ENCODE data around the gene UBXN11. TPM values are rescaled to one million over a fixed set of nuclear protein-coding genes. Genes with fewer than 3 reads are reported as not detected.
A peak's percentile ranks its signal among the peaks of the same experiment; 100 is the strongest.

The UBXN11 gene
- total and polyA plus RNA-seq, 2 of the 13 experiments (the other 11 are each of a cell fraction or from before 2014, with no cell fraction given): 9.3 to 10.4 TPM

DNA sequence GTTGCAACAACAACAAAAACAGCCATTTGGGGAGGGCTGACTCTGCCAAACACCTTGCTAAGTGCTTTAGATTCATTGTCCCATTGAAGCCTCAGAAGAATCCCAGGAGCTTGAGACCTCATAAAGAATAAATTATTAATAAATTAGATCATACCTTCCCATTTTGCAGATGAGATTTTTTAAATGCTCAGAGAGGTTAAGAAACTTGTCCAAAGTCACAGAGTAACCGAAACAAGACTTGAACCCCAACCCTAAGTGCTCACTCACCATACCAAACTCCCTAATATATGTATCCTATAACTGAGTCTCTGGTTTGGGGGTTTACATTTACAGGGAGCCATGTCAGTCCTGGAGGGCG lies 43.9 kb upstream of the UBXN11 start (continued):
- TF ChIP-seq ZNF407 (CRISPR knock-in tag; IDR thresholded peaks at IDR 0.05; ENCODE audit: not compliant biosample characterization): no peak
- TF ChIP-seq NCOR1 (IDR thresholded peaks at IDR 0.05; ENCODE audit: borderline replicate concordance, low read length): no peak
- peak; percentile 70; the same call in 1 of the 2 replicates for TF ChIP-seq ZNF768 (CRISPR knock-in tag; IDR thresholded peaks at IDR 0.05)
- TF ChIP-seq DMAP1 (CRISPR knock-in tag; IDR thresholded peaks at IDR 0.05): no peak
- no peak for TF ChIP-seq ZBTB21 (CRISPR knock-in tag; IDR thresholded peaks at IDR 0.05)
- TF ChIP-seq NKX3-1 (CRISPR knock-in tag; IDR thresholded peaks at IDR 0.05): 0 out of 2 replicates have a peak, but pooled peaks have one; percentile 11
- 0 out of 2 replicates have a peak, but pooled peaks have one; percentile 49 for TF ChIP-seq CHD4 (IDR thresholded peaks at IDR 0.05; ENCODE audit: borderline replicate concordance, low read length)
- no peak for TF ChIP-seq ZNF138 (CRISPR knock-in tag; IDR thresholded peaks at IDR 0.05; ENCODE audit: low read depth)
- TF ChIP-seq ZNF512 (CRISPR knock-in tag; IDR thresholded peaks at IDR 0.05): no peak
- TF ChIP-seq FOXM1 (CRISPR knock-in tag; IDR thresholded peaks at IDR 0.05): no peak
- TF ChIP-seq, protein P1, sequence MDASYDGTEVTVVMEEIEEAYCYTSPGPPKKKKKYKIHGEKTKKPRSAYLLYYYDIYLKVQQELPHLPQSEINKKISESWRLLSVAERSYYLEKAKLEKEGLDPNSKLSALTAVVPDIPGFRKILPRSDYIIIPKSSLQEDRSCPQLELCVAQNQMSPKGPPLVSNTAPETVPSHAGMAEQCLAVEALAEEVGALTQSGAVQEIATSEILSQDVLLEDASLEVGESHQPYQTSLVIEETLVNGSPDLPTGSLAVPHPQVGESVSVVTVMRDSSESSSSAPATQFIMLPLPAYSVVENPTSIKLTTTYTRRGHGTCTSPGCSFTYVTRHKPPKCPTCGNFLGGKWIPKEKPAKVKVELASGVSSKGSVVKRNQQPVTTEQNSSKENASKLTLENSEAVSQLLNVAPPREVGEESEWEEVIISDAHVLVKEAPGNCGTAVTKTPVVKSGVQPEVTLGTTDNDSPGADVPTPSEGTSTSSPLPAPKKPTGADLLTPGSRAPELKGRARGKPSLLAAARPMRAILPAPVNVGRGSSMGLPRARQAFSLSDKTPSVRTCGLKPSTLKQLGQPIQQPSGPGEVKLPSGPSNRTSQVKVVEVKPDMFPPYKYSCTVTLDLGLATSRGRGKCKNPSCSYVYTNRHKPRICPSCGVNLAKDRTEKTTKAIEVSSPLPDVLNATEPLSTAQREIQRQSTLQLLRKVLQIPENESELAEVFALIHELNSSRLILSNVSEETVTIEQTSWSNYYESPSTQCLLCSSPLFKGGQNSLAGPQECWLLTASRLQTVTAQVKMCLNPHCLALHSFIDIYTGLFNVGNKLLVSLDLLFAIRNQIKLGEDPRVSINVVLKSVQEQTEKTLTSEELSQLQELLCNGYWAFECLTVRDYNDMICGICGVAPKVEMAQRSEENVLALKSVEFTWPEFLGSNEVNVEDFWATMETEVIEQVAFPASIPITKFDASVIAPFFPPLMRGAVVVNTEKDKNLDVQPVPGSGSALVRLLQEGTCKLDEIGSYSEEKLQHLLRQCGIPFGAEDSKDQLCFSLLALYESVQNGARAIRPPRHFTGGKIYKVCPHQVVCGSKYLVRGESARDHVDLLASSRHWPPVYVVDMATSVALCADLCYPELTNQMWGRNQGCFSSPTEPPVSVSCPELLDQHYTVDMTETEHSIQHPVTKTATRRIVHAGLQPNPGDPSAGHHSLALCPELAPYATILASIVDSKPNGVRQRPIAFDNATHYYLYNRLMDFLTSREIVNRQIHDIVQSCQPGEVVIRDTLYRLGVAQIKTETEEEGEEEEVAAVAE (CRISPR knock-in tag; IDR thresholded peaks at IDR 0.05; ENCODE audit: borderline replicate concordance): 0 out of 2 replicates have a peak, but pooled peaks have one; percentile 38
- TF ChIP-seq STAG1 (CRISPR knock-in tag; IDR thresholded peaks at IDR 0.05): 0 out of 2 replicates have a peak, but pooled peaks have one; percentile 0
- no peak for TF ChIP-seq FOSL1 (CRISPR knock-in tag; IDR thresholded peaks at IDR 0.05; ENCODE audit: borderline replicate concordance)
- 0 out of 2 replicates have a peak, but pooled peaks have one; percentile 7 for TF ChIP-seq ZC3H13 (CRISPR knock-in tag; IDR thresholded peaks at IDR 0.05)
